Esophagus squamous epithelium (tissue), 4 donors: ENCODE measurements around the gene TRIM41.

Experiments
- CTCF ChIP-seq, 6 experiments: fragments of 450-650 bp in 4 of 6; fragments of 200-600 bp in 2 of 6; sonication (generic) in 2 of 6; IDR thresholded peaks; one replicate each; pipeline ENCODE4 v1.5.1; 2016 to 2019; ENCODE audit warnings: antibody characterized with exemption in 6 of 6, mild to moderate bottlenecking in 4 of 6, moderate library complexity in 4 of 6
- POLR2A ChIP-seq, 4 donors: fragments of 450-650 bp; IDR thresholded peaks; one replicate each; pipeline ENCODE4 v1.6.1; 2017; ENCODE audit warnings: antibody characterized with exemption in 4 of 4, mild to moderate bottlenecking in 4 of 4, moderate library complexity in 3 of 4

- TF ChIP-seq CTCF (IDR thresholded peaks at IDR 0.05) = peak in 2 of 6 experiments; percentile 2 to 4
- peak in 3 of 4 donors; percentile 73 to 87 (median 84) for TF ChIP-seq POLR2A (IDR thresholded peaks at IDR 0.05)
Observed at GRCh38 chr5:181260720-181261319, 37.7 kb downstream of the TRIM41 start, which contains the start of gene TRIM52.
